HCT116 (cell line): ENCODE measurements around the gene CRYBG2. TPM values are rescaled to one million over a fixed set of nuclear protein-coding genes. Genes with fewer than 3 reads are reported as not detected.
A peak's percentile ranks its signal among the peaks of the same experiment; 100 is the strongest.

Source experiments
- ATAC-seq: fragments of 200-7000 bp; cut with Tn5 transposase; 2 replicates; pipeline ENCODE4 v1.9.1; 2020; ENCODE audit warnings: mild to moderate bottlenecking, moderate library complexity
- BruUV-seq: library from RNA; stranded (reverse); fragments of 400-500 nt; replicated peaks from 2 replicates; lab custom pipeline; 2021; lab: Mats Ljungman, UMichigan
- CTCF ChIA-PET: fragments of 300-600 bp; sonication (Branson Sonifier 250); formaldehyde crosslinking; loops from one replicate; lab custom pipeline; 2021; ENCODE audit warnings: antibody characterized with exemption; lab: Charles Lee
- POLR2A ChIA-PET: fragments of 300-600, 350-600 bp; sonication (Branson Sonifier 250); formaldehyde crosslinking; loops from one replicate; lab custom pipeline; 2021; ENCODE audit warnings: antibody characterized with exemption; lab: Charles Lee
- RAD21 ChIA-PET, 2 experiments: fragments of 300-600 bp; sonication (Branson Sonifier 250); formaldehyde crosslinking; loops; one replicate each; lab custom pipeline; 2023; ENCODE audit warnings: low total read pairs in 2 of 2; ENCODE audit not compliant: uncharacterized antibody in 2 of 2, unreplicated experiment in 2 of 2, low non-redundant PET in 1 of 2; lab: Charles Lee
- DNase-seq: peaks from one replicate; pipeline ENCODE4 v3.0.0-alpha.2; 2010; ENCODE audit warnings: low read depth, low spot score
- H2AFZ ChIP-seq: fragments of 200-600 bp; shearing (Covaris generic), sonication (generic); 2 replicates; pipeline ENCODE4 v1.6.1; 2017; ENCODE audit warnings: low read depth, mixed run types, mixed read lengths, antibody characterized with exemption, low read length; ENCODE audit not compliant: poor library complexity, severe bottlenecking
- H3K27ac ChIP-seq: 2 replicates; pipeline ENCODE4 v1.5.1; 2012; ENCODE audit warnings: low read depth, low read length
- H3K27me3 ChIP-seq: fragments of 200-600 bp; sonication (generic); 2 replicates; pipeline ENCODE4 v1.6.1; 2016; ENCODE audit warnings: mixed run types, low read length, mixed read lengths; ENCODE audit not compliant: insufficient read depth
- H3K36me3 ChIP-seq, 2 experiments: fragments of 200-500 bp in 1 of 2; fragments of 200-600 bp in 1 of 2; sonication (Bioruptor generic) in 1 of 2; sonication (generic) in 1 of 2; 2 replicates each; pipeline versions ENCODE4 v1.5.1 to v1.6.1; 2014 to 2016; ENCODE audit warnings: low read length in 2 of 2, inconsistent platforms in 1 of 2, mixed read lengths in 1 of 2, mixed run types in 1 of 2; ENCODE audit not compliant: insufficient read depth in 2 of 2, control insufficient read depth in 1 of 2
- H3K4me1 ChIP-seq, 2 experiments: fragments of 200-600 bp in 1 of 2; sonication (generic) in 1 of 2; 2 replicates each; pipeline versions ENCODE4 v1.5.1 to v1.6.1; 2012 to 2017; ENCODE audit warnings: low read length in 2 of 2, inconsistent platforms in 1 of 2, mild to moderate bottlenecking in 1 of 2, mixed read lengths in 1 of 2, mixed run types in 1 of 2, moderate library complexity in 1 of 2; ENCODE audit not compliant: insufficient read depth in 2 of 2, control insufficient read depth in 1 of 2
- H3K4me2 ChIP-seq: fragments of 200-600 bp; sonication (generic); 2 replicates; pipeline ENCODE4 v1.6.1; 2017; ENCODE audit warnings: mixed run types, low read length, mixed read lengths
- H3K4me3 ChIP-seq, 2 experiments: fragments of 200-600 bp in 1 of 2; sonication (generic) in 1 of 2; replicated peaks in 1 of 2; 2 replicates each; pipeline ENCODE4 v1.5.1; 2011 to 2016; ENCODE audit warnings: low read length in 2 of 2, control low read depth in 1 of 2, low read depth in 1 of 2, mild to moderate bottlenecking in 1 of 2, mixed read lengths in 1 of 2, mixed run types in 1 of 2
- H3K79me2 ChIP-seq: fragments of 200-600 bp; sonication (generic); 2 replicates; pipeline ENCODE4 v1.6.1; 2017; ENCODE audit warnings: mild to moderate bottlenecking, mixed run types, low read length, moderate library complexity, mixed read lengths; ENCODE audit not compliant: insufficient read depth
- H3K9ac ChIP-seq: fragments of 200-600 bp; sonication (generic); 2 replicates; pipeline ENCODE4 v1.6.1; 2016; ENCODE audit warnings: low read length, mixed read lengths
- H3K9me2 ChIP-seq: fragments of 200-600 bp; sonication (generic), shearing (Covaris generic); 2 replicates; pipeline ENCODE4 v1.6.1; 2017; ENCODE audit warnings: mixed run types, mild to moderate bottlenecking, moderate library complexity; ENCODE audit not compliant: insufficient read depth
- H3K9me3 ChIP-seq, 2 experiments: fragments of 200-500 bp in 1 of 2; fragments of 200-600 bp in 1 of 2; sonication (Bioruptor generic) in 1 of 2; sonication (generic) in 1 of 2; 2 replicates each; pipeline ENCODE4 v1.6.1; 2014 to 2017; ENCODE audit warnings: low read length in 2 of 2, mixed read lengths in 2 of 2, inconsistent platforms in 1 of 2, low read depth in 1 of 2, mild to moderate bottlenecking in 1 of 2, mixed run types in 1 of 2, moderate library complexity in 1 of 2; ENCODE audit not compliant: control insufficient read depth in 1 of 2, insufficient read depth in 1 of 2
- H4K20me1 ChIP-seq: fragments of 200-600 bp; sonication (generic), shearing (Covaris generic); 2 replicates; pipeline ENCODE4 v1.6.1; 2017; ENCODE audit warnings: mixed run types, mild to moderate bottlenecking, moderate library complexity; ENCODE audit not compliant: insufficient read depth
- ATF3 ChIP-seq: IDR thresholded peaks from 2 replicates; pipeline ENCODE4 v1.6.1; 2012
- CBX3 ChIP-seq: IDR thresholded peaks from 2 replicates; pipeline ENCODE4 v1.6.1; 2012; ENCODE audit warnings: low read depth
- CEBPB ChIP-seq: IDR thresholded peaks from 2 replicates; pipeline ENCODE4 v1.6.1; 2012; ENCODE audit warnings: low read depth
- CTCF ChIP-seq, 3 experiments: fragments of 200-600 bp in 1 of 3; sonication (generic) in 1 of 3; IDR thresholded peaks in 2 of 3; conservative IDR thresholded peaks in 1 of 3; 2 replicates each; pipeline ENCODE4 v1.5.1; 2012 to 2017; ENCODE audit warnings: low read depth in 2 of 3, low read length in 2 of 3, antibody characterized with exemption in 1 of 3, borderline replicate concordance in 1 of 3, control low read depth in 1 of 3, mild to moderate bottlenecking in 1 of 3, mixed read lengths in 1 of 3, mixed run types in 1 of 3, moderate library complexity in 1 of 3; ENCODE audit not compliant: insufficient read depth in 1 of 3
- EGR1 ChIP-seq: IDR thresholded peaks from 2 replicates; pipeline ENCODE4 v1.6.1; 2012; ENCODE audit warnings: low read depth
- ELF1 ChIP-seq: IDR thresholded peaks from 2 replicates; pipeline ENCODE4 v1.6.1; 2012; ENCODE audit warnings: low read depth, borderline replicate concordance
- EZH2 ChIP-seq: fragments of 200-600 bp; sonication (generic); IDR thresholded peaks from 2 replicates; pipeline ENCODE4 v1.6.1; 2017; ENCODE audit warnings: antibody characterized with exemption, mixed run types
- EZH2phosphoT487 ChIP-seq: fragments of 200-600 bp; IDR thresholded peaks from 2 replicates; pipeline ENCODE4 v1.6.1; 2018; ENCODE audit warnings: antibody characterized with exemption, borderline replicate concordance
- FOSL1 ChIP-seq: IDR thresholded peaks from 2 replicates; pipeline ENCODE4 v1.6.1; 2012; ENCODE audit warnings: low read depth
- JUND ChIP-seq: IDR thresholded peaks from 2 replicates; pipeline ENCODE4 v1.6.1; 2012
- MAX ChIP-seq: IDR thresholded peaks from 2 replicates; pipeline ENCODE4 v1.6.1; 2012
- POLR2A ChIP-seq: IDR thresholded peaks from 2 replicates; pipeline ENCODE4 v1.7.0; 2011; ENCODE audit warnings: borderline replicate concordance; ENCODE audit not compliant: insufficient read depth, insufficient read length; ENCODE audit errors: extremely low read depth
- POLR2AphosphoS5 ChIP-seq: IDR thresholded peaks from 2 replicates; pipeline ENCODE4 v1.6.1; 2011; ENCODE audit warnings: mild to moderate bottlenecking, low read depth, low read length, moderate library complexity
- RAD21 ChIP-seq: IDR thresholded peaks from 2 replicates; pipeline ENCODE4 v1.6.1; 2012; ENCODE audit warnings: low read depth, mild to moderate bottlenecking
- SIN3A ChIP-seq: IDR thresholded peaks from 2 replicates; pipeline ENCODE4 v1.6.1; 2012; ENCODE audit warnings: low read depth
- SP1 ChIP-seq: IDR thresholded peaks from 2 replicates; pipeline ENCODE4 v1.6.1; 2012; ENCODE audit warnings: low read depth
- SRF ChIP-seq: IDR thresholded peaks from 2 replicates; pipeline ENCODE4 v1.6.1; 2012; ENCODE audit warnings: low read depth
- TCF7L2 ChIP-seq: IDR thresholded peaks from 2 replicates; pipeline ENCODE4 v1.7.0; 2011; ENCODE audit warnings: borderline replicate concordance, inconsistent platforms; ENCODE audit not compliant: insufficient read depth, insufficient read length; ENCODE audit errors: extremely low read depth
- YY1 ChIP-seq: IDR thresholded peaks from 2 replicates; pipeline ENCODE4 v1.6.1; 2011; ENCODE audit warnings: low read length, low read depth, moderate library complexity, mild to moderate bottlenecking; ENCODE audit not compliant: insufficient replicate concordance; ENCODE audit errors: extremely low read depth
- ZBTB33 ChIP-seq: IDR thresholded peaks from 2 replicates; pipeline ENCODE4 v1.6.1; 2011; ENCODE audit warnings: mild to moderate bottlenecking, low read length, moderate library complexity; ENCODE audit not compliant: insufficient replicate concordance; ENCODE audit errors: extremely low read depth
- ZFX ChIP-seq: fragments of 450-650 bp; IDR thresholded peaks from 2 replicates; pipeline ENCODE4 v1.6.1; 2017
- ZNF274 ChIP-seq: fragments of 200-500 bp; sonication (Bioruptor generic); IDR thresholded peaks from 2 replicates; pipeline ENCODE4 v1.6.1; 2014; ENCODE audit warnings: mild to moderate bottlenecking, low read depth, low read length, inconsistent platforms
- intact Hi-C: fragments of 100-400 bp; cut with micrococcal nuclease; formaldehyde crosslinking; loops from 2 replicates; pipeline ENCODE4 v1.10.0; 2022
- total RNA-seq: library from RNA; stranded (reverse); gene quantifications from one replicate; pipeline ENCODE4 v1.2.1, GENCODE V29; 2021; ENCODE audit not compliant: unreplicated experiment

The CRYBG2 gene
- total RNA-seq, 1 experiment from 2014 or later, result 10.5 TPM

GRCh38 chr1:26321315-26322041 lies 32.5 kb downstream of the CRYBG2 start:
- Histone ChIP-seq H3K36me3 (peaks cover 0 to 10% of the 10 kb centered on the region in 2 experiments; a peak in 2 of 4 replicates), H2AFZ (no peak overlapping the region), H3K4me3 (no peak overlapping the region), H3K4me2 (peak overlapping the region; percentile 49; the same call in 1 of the 2 replicates), H3K27ac (no peak overlapping the region), H4K20me1 (no peaks in the 10 kb centered on the region), H3K9me3 (no peaks in the 10 kb centered on the region), H3K4me1 (peaks cover 5 to 16% of the 10 kb centered on the region in 2 experiments; a peak in 3 of 4 replicates), H3K27me3 (no peaks in the 10 kb centered on the region), H3K9me2 (no peaks in the 10 kb centered on the region), H3K9ac (peak overlapping the region; percentile 35; the same call in 1 of the 2 replicates), H3K79me2 (no peaks in the 10 kb centered on the region)
- ChIA-PET CTCF (interaction anchor here (0.7 to 4.4 kb wide), 9 partner anchors 11 to 176 kb away, joined by 3 to 47 read pairs (median 8); partner anchors contain the start of genes SH3BGRL3 and ZNF593), RAD21 (interaction anchor here (0.6 to 1.3 kb wide), 4 partner anchors 36 to 176 kb away, joined by 3 to 4 read pairs (median 4); no protein-coding TSS in a partner anchor), POLR2A (no interaction called here)
- no TSS peak for BruUV-seq
- ATAC-seq (peak; percentile 97), DNase-seq (peak; percentile 54)
- intact Hi-C loops, result loop anchor here (1.0 to 5.0 kb wide), 6 partner anchors 36 to 285 kb away; partner anchors contain the start of genes C1orf232 and ZNF593
- TF ChIP-seq ZFX, result no peak
- no peak for TF ChIP-seq CEBPB
- TF ChIP-seq ATF3, result no peak
- TF ChIP-seq CBX3, result no peak
- TF ChIP-seq MAX, result no peak
- TF ChIP-seq YY1, result peak; percentile 16
- no peak for TF ChIP-seq TCF7L2
- no peak for TF ChIP-seq ZNF274
- no peak for TF ChIP-seq SP1
- peak; percentile 83 to 93 (median 92) for TF ChIP-seq CTCF (IDR thresholded peaks at IDR 0.05 in 2 of 3, conservative IDR thresholded peaks at IDR 0.05 in 1 of 3; ENCODE audit: borderline replicate concordance in 1 of 3, insufficient read depth in 1 of 3, low read depth in 2 of 3, low read length in 2 of 3)
- no peak for TF ChIP-seq EZH2phosphoT487
- no peak for TF ChIP-seq ELF1
- peak; percentile 32 for TF ChIP-seq ZBTB33
- TF ChIP-seq EZH2, result no peak
- no peak for TF ChIP-seq JUND
- TF ChIP-seq POLR2AphosphoS5, result no peak
- TF ChIP-seq RAD21, result peak; percentile 97
- TF ChIP-seq SRF, result no peak
- no peak for TF ChIP-seq POLR2A
- TF ChIP-seq SIN3A, result no peak
- TF ChIP-seq FOSL1, result no peak
- TF ChIP-seq EGR1, result no peak
